Jurkat, Clone E6-1 (cell line): ENCODE measurements around the gene DSP.

Experiments
- DNase-seq: peaks from one replicate; pipeline ENCODE4 v3.0.0-alpha.2; 2011; ENCODE audit warnings: low read depth, low spot score
- H3K4me3 ChIP-seq: 2 replicates; pipeline ENCODE4 v1.5.1; 2011; ENCODE audit warnings: mild to moderate bottlenecking, low read length, control low read depth, moderate library complexity

The DSP gene

GRCh38 chr6:7557652-7558051, 16.2 kb downstream of the DSP start:
- DNase-seq, result no peak
- no peak overlapping the region for H3K4me3 ChIP-seq

DNA sequence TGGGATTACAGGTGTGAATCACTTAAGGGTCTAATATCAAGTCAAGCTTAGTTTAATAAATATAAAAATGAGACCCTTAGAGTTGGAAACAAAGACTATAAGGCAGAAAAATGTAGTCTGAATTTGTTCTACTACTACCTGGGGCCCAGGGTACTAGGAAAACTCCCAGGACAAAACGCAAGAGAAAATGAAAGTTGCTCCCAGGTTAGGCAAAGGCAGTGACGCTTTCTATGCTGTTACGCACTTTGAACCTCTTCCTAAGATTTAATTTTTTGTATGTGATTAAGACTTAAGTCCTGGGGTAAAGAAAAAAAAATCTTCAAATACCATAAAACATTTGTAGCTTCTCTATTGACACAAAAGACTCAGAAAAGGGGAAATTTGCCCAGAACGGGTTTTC, 17.3 kb downstream of the DSP start:
- DNase-seq, result no peak
- H3K4me3 ChIP-seq, result no peak overlapping the region

DNA sequence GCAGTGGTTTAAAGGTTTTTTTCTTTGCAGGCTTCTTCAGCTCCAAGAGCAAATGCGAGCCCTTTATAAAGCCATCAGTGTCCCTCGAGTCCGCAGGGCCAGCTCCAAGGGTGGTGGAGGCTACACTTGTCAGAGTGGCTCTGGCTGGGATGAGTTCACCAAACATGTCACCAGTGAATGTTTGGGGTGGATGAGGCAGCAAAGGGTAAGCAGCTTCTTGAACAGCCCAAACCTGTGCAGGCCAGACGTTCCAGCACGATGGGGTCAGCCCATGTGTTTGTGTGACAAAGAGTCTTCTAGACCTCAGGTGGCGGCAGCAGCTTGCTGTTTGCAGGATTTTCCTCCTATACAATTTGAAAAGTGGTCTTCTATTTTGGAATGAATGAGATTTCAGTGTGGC, 17.7 kb downstream of the DSP start:
- no peak for DNase-seq
- H3K4me3 ChIP-seq, result no peak overlapping the region

DNA sequence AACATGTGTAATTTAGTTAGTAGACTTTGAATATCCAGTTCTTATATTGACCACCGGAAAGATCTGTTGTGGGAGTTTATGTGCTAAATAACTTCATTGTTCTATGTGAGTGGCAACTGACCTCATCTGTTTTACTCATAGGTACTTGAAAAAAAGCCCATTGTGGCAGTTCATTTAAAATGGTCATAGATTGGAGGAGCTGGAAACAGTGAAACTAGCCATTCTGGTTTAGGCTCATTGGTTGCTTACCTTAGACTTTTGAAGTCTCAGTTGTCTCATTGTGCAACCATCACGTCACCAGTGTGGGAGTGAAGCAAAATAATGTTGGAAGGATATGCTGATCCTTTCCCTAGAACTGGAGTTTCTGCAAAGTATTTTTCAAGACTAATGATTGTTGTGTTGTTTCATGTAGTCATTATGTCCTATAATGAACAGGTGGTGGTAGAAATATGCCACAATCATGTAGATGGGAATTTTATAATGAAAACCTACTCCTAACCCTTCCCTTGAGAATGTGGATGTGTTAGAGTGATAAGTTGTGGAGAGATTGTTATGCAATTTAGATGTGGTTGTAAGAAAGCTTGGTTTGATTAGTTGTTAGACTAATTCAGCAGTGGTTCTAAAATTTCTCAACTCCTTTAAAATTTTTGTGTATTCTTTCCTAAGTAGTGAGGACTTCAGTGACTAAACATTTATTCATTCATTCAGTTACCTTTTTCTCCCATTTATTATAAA, 18.3 kb downstream of the DSP start:
- DNase-seq, result no peak
- H3K4me3 ChIP-seq, result no peak overlapping the region

- no peak overlapping the region for H3K4me3 ChIP-seq
- no peak for DNase-seq
Observed at GRCh38 chr6:7561153-7561964, 19.9 kb downstream of the DSP start.

- DNase-seq, result no peak
- H3K4me3 ChIP-seq, result no peak overlapping the region
Observed at GRCh38 chr6:7562769-7563168, 21.3 kb downstream of the DSP start.

DNA sequence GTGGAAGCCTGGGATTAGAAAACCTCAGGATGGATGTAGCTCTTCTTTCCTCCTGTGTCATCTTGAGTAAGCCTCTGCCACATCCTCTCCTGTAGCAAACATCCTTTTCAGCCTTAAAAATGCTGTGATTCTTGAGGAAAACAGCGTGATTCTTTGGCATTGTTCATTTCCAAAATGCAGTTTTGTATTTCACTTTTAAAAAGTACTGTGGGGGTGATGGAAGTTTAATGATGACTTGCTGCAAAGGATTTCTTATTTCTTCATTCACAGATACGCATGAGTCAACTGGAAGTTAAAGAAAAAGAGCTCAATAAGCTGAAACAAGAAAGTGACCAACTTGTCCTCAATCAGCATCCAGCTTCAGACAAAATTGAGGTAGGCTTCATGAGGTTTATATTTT, 24.6 kb downstream of the DSP start:
- no peak for DNase-seq
- no peak overlapping the region for H3K4me3 ChIP-seq

- DNase-seq, result no peak
- H3K4me3 ChIP-seq, result no peak overlapping the region
Observed at GRCh38 chr6:7566617-7567173, 25.2 kb downstream of the DSP start.

DNA sequence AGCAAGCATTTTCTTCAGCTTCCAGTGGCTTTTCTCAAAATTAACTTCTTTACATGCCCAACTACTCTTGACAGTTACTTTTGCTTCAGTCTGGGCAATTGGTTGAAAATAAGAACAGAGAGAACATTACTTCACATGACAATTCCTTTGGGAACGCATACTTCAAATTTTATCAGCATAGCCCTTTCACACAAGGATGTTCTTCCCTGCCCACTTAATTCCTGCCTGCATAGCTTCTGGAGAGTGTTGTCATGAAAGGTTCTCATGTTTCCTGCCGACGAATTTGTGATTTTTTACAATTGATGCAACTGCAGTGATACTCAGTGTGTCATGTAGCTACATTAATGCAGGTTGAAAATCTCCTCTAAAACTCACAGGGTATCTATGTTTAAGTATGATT, 26.6 kb downstream of the DSP start:
- DNase-seq, result no peak

DNA sequence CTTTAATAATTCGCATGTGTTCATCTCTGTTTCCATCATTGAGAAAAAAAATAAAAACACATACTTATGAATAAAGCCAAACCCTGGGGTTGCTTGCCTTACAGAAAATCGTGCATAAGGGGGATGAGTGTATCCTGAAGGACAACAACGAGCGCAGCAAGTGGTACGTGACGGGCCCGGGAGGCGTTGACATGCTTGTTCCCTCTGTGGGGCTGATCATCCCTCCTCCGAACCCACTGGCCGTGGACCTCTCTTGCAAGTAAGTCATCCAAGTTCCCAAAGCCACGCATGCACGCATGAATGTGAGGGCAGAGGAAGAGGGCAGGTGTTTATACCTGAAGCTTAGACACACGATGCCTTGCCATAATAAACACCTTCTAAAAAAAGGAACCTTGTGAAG, 27.6 kb downstream of the DSP start:
- no peak for DNase-seq
- no peak overlapping the region for H3K4me3 ChIP-seq

More for the DNA sequence above, 26.6 kb downstream of the DSP start:
- H3K4me3 ChIP-seq, result no peak overlapping the region

DNA sequence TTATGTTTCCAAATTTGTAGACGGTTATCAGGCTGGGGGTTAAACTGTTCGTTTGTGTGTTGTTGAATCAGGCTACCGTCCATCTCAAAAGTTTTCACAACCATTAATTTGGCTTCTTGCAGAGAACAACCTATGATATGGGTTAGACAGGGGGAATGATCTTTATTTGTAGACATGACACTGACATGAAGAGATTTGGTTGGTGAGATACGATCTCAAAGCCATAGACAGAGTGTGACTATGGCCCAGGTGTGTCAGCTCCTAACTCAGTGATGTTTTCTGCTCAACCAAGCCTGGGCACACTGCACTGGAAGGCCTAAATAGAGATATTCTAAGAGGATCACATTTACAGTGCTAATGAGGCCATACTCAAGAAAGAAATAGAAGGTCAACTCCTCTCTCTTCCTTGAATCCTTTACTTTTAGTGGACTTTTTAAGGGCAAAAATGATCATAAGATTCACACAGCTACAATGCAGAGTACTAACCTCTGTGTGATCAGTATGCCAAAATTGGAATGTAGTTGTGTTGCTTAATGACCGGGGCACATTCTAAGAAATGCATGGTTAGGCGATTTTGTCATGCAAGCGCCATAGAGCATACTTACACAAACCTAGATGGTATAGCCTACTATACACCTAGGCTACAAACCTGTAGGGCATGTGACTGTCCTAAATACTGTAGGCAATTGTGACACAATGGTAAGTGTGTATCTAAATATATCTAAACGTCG, 30.9 kb downstream of the DSP start:
- no peak overlapping the region for H3K4me3 ChIP-seq
- DNase-seq, result no peak

- no peak overlapping the region for H3K4me3 ChIP-seq
- DNase-seq, result no peak
Observed at GRCh38 chr6:7574500-7574899, 33.0 kb downstream of the DSP start.

- no peak for DNase-seq
- no peak overlapping the region for H3K4me3 ChIP-seq
Observed at GRCh38 chr6:7578516-7578915, 37.0 kb downstream of the DSP start.

DNA sequence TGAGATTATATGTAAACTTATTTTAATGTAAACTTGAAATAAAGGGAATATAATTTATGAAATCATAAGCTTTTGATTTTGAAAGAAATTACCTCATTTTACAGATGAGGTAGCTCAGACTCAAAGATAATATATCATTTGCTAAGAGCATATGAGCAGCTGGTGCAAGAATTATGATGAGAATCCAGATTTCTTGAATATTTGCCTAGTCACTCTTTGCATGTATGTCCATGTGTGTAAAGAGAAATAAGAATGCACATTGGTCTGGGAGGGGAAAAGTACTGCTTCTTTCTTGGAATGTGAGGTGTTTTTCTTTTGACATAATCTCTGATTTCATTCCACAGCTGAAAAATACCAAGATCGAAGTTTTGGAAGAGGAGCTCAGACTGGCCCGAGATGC, 37.5 kb downstream of the DSP start:
- DNase-seq, result no peak
- H3K4me3 ChIP-seq, result no peak overlapping the region

DNA sequence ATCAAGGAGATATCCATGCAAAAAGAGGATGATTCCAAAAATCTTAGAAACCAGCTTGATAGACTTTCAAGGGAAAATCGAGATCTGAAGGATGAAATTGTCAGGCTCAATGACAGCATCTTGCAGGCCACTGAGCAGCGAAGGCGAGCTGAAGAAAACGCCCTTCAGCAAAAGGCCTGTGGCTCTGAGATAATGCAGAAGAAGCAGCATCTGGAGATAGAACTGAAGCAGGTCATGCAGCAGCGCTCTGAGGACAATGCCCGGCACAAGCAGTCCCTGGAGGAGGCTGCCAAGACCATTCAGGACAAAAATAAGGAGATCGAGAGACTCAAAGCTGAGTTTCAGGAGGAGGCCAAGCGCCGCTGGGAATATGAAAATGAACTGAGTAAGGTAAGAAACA, 38.4 kb downstream of the DSP start:
- H3K4me3 ChIP-seq, result no peak overlapping the region
- DNase-seq, result no peak

DNA sequence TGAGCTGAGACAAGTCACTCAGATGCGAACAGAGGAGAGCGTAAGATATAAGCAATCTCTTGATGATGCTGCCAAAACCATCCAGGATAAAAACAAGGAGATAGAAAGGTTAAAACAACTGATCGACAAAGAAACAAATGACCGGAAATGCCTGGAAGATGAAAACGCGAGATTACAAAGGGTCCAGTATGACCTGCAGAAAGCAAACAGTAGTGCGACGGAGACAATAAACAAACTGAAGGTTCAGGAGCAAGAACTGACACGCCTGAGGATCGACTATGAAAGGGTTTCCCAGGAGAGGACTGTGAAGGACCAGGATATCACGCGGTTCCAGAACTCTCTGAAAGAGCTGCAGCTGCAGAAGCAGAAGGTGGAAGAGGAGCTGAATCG, 39.1 kb downstream of the DSP start:
- no peak overlapping the region for H3K4me3 ChIP-seq
- no peak for DNase-seq

GRCh38 chr6:7580927-7581618, 39.6 kb downstream of the DSP start:
- no peak for DNase-seq
- H3K4me3 ChIP-seq, result no peak overlapping the region

DNA sequence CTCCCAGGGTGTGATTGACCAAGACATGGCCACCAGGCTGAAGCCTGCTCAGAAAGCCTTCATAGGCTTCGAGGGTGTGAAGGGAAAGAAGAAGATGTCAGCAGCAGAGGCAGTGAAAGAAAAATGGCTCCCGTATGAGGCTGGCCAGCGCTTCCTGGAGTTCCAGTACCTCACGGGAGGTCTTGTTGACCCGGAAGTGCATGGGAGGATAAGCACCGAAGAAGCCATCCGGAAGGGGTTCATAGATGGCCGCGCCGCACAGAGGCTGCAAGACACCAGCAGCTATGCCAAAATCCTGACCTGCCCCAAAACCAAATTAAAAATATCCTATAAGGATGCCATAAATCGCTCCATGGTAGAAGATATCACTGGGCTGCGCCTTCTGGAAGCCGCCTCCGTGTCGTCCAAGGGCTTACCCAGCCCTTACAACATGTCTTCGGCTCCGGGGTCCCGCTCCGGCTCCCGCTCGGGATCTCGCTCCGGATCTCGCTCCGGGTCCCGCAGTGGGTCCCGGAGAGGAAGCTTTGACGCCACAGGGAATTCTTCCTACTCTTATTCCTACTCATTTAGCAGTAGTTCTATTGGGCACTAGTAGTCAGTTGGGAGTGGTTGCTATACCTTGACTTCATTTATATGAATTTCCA, 43.9 kb downstream of the DSP start:
- no peak for DNase-seq
- no peak overlapping the region for H3K4me3 ChIP-seq

DNA sequence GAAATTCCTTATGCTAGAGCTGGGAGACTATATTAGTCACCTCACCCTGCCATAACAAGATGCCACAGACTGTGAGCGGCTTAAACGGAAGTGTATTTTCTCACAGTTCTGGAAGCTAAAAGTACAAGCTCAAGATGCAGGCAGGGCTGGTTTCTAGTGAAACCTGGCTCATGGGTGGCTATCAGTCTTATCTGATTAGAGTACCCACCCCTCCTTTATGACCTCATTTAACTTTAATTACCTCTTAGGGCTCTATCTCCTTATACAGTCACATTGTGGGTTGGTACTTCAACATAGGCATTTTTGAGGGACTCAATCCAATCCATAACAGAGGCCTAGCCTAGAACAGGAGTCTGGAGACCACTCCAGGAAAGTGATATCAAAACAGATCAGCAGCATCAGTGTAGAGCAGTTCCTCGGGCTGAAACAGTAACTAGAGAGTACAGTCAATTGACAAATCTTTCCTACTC, 46.2 kb downstream of the DSP start:
- no peak for DNase-seq
- no peak overlapping the region for H3K4me3 ChIP-seq
